AG09319 (cell line): ENCODE measurements around the gene SEC16A.

ENCODE experiments used
- DNase-seq: peaks from one replicate; pipeline ENCODE4 v3.0.0-alpha.2; 2010; ENCODE audit warnings: low read depth; ENCODE audit errors: extremely low read depth
- TF ChIP-seq, protein P1 (sequence below): IDR thresholded peaks from 2 replicates; pipeline ENCODE4 v1.5.1; 2011; ENCODE audit warnings: low read depth, mild to moderate bottlenecking, inconsistent platforms, low read length, moderate library complexity

The SEC16A gene, protein sequence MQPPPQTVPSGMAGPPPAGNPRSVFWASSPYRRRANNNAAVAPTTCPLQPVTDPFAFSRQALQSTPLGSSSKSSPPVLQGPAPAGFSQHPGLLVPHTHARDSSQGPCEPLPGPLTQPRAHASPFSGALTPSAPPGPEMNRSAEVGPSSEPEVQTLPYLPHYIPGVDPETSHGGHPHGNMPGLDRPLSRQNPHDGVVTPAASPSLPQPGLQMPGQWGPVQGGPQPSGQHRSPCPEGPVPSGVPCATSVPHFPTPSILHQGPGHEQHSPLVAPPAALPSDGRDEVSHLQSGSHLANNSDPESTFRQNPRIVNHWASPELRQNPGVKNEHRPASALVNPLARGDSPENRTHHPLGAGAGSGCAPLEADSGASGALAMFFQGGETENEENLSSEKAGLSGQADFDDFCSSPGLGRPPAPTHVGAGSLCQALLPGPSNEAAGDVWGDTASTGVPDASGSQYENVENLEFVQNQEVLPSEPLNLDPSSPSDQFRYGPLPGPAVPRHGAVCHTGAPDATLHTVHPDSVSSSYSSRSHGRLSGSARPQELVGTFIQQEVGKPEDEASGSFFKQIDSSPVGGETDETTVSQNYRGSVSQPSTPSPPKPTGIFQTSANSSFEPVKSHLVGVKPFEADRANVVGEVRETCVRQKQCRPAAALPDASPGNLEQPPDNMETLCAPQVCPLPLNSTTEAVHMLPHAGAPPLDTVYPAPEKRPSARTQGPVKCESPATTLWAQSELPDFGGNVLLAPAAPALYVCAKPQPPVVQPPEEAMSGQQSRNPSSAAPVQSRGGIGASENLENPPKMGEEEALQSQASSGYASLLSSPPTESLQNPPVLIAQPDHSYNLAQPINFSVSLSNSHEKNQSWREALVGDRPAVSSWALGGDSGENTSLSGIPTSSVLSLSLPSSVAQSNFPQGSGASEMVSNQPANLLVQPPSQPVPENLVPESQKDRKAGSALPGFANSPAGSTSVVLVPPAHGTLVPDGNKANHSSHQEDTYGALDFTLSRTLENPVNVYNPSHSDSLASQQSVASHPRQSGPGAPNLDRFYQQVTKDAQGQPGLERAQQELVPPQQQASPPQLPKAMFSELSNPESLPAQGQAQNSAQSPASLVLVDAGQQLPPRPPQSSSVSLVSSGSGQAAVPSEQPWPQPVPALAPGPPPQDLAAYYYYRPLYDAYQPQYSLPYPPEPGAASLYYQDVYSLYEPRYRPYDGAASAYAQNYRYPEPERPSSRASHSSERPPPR (N-terminal part only)

GRCh38 chr9:136482793-136483588 is at the start of gene SEC16A:
Gene SEC16A, minus strand, starts transcription at chr9:136483040. Its CDS starts 5,425 bp downstream, at chr9:136477615.
- peak; percentile 97 for DNase-seq

GRCh38 chr9:136531904-136532798 is 49.3 kb upstream of the SEC16A start:
- TF ChIP-seq, protein P1, sequence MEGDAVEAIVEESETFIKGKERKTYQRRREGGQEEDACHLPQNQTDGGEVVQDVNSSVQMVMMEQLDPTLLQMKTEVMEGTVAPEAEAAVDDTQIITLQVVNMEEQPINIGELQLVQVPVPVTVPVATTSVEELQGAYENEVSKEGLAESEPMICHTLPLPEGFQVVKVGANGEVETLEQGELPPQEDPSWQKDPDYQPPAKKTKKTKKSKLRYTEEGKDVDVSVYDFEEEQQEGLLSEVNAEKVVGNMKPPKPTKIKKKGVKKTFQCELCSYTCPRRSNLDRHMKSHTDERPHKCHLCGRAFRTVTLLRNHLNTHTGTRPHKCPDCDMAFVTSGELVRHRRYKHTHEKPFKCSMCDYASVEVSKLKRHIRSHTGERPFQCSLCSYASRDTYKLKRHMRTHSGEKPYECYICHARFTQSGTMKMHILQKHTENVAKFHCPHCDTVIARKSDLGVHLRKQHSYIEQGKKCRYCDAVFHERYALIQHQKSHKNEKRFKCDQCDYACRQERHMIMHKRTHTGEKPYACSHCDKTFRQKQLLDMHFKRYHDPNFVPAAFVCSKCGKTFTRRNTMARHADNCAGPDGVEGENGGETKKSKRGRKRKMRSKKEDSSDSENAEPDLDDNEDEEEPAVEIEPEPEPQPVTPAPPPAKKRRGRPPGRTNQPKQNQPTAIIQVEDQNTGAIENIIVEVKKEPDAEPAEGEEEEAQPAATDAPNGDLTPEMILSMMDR: no peak
- no peak for DNase-seq

More at GRCh38 chr9:136482793-136483588, at the start of gene SEC16A:
- TF ChIP-seq, protein P1: no peak

DNA sequence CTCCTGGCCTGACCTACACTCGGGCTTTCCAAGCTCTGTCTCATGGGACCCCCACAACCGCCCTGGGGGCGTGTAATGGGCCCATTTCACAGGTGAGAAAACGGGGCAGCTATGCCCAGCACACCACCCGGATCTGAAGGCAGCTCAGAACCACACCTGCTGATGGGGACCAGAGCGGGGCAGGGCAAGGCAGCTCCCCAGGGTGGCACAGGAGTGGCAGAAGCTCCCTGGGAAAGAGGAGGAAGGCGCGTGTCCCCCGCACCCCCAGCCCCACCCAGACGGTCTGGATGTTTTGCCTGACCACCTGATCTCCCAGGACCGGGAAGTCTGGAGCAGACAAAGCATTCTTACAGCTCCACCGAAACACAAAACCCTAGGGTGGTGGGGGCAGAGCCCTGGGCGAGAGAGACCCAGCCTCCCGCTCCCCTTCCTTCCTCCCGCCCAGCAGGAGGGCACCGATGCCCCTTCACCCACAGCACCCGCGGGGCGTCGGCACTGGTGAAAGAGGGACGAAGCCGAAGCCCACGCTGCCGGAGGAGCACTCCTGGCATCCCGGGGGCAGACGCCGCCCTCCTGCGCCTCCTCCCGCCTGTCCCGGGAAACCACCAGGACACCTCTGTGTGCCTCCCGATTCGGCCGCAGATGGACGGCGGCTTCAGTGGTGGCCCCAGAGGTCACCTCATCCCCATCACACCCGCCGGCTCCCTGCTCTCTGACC is 48.5 kb upstream of the SEC16A start:
- DNase-seq: no peak
- TF ChIP-seq, protein P1: no peak

DNA sequence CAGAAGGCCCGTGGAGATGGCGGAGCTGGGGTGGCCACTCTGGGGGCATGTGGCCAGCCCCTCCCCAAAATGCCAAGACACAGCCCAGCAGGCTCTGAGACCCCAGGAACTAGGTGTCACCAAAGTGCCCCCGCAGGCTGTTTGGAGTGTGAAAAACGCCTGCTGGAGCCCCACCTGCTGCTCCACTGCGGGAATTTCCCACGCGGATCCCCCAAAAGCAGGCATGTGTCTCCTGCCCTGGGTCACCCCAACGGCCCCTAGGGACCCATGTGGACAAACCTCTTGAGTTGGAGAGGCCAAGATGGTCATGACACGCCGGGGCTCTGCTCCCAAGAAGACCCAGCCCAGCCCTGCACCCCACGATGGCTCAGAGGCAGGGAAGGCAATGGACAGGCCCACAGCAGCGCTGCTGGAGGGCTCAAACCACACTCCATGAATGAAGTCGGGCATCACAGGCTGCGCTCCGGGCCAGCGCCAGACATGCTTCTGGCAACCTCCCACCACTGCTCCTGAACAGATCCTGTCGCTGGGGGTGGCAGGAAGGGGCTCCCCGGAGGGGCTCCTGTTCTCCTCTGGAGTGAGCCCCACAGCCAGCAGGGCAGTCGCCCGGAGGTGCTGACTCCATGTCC is 47.7 kb upstream of the SEC16A start:
- DNase-seq: no peak
- TF ChIP-seq, protein P1: no peak

- TF ChIP-seq, protein P1: no peak
- no peak for DNase-seq
Measured at GRCh38 chr9:136529516-136530460, 46.9 kb upstream of the SEC16A start.
